Large intestine (tissue), 3 donors: ENCODE results near the gene KIRREL3. TPM values are rescaled to one million over a fixed set of nuclear protein-coding genes. Genes with fewer than 3 reads are reported as not detected.

Experiments used
- DNase-seq, 2 donors: peaks; one replicate each; pipeline versions ENCODE4 v3.0.0 to v3.0.0-alpha.2; 2013
- H3K27ac ChIP-seq: one replicate; pipeline ENCODE4 v1.5.1; 2013; ENCODE audit warnings: low read length
- H3K27me3 ChIP-seq: 2 replicates; pipeline ENCODE4 v1.6.1; 2013; ENCODE audit warnings: low read length; ENCODE audit not compliant: control insufficient read depth, insufficient read depth
- H3K36me3 ChIP-seq: 2 replicates; pipeline ENCODE4 v1.6.1; 2013; ENCODE audit warnings: low read length; ENCODE audit not compliant: control insufficient read depth, insufficient read depth
- H3K4me1 ChIP-seq: one replicate; pipeline ENCODE4 v1.6.1; 2013; ENCODE audit warnings: low read length; ENCODE audit not compliant: control insufficient read depth, insufficient read depth
- H3K4me3 ChIP-seq: one replicate; pipeline ENCODE4 v1.5.1; 2013; ENCODE audit warnings: low read length
- H3K9me3 ChIP-seq: one replicate; pipeline ENCODE4 v1.6.1; 2013; ENCODE audit warnings: mild to moderate bottlenecking, low read depth, low read length, moderate library complexity; ENCODE audit not compliant: control insufficient read depth
- WGBS: methylation state at CpG from one replicate; pipeline ENCODE4 v1.1.5; 2013; ENCODE audit warnings: low lambda C conversion rate; ENCODE audit not compliant: insufficient coverage; 5-methylcytosine and 5-hydroxymethylcytosine counted together
- polyA plus RNA-seq: library from polyadenylated mRNA; unstranded; fragments of 120-200 nt; gene quantifications from one replicate; pipeline ENCODE4 v1.2.1, GENCODE V29; 2013

KIRREL3 gene
- polyA plus RNA-seq, 1 donor = 0.96 TPM

GRCh38 chr11:126436209-126436755 is 564.3 kb downstream of the KIRREL3 start:
- no peaks in the 10 kb centered on the region for H3K4me1 ChIP-seq
- H3K9me3 ChIP-seq = no peaks in the 10 kb centered on the region
- no peak for DNase-seq
- whole genome bisulfite sequencing = no CpG with 5 or more reads among the region's 7 CpGs
- H3K4me3 ChIP-seq = no peak overlapping the region
- H3K27me3 ChIP-seq = peaks cover 18% of the 10 kb centered on the region
- H3K27ac ChIP-seq = no peak overlapping the region
- H3K36me3 ChIP-seq = no peaks in the 10 kb centered on the region

- no CpG with 5 or more reads among the region's 12 CpGs for WGBS
- no peak for DNase-seq
- H3K36me3 ChIP-seq = no peaks in the 10 kb centered on the region
Observed at GRCh38 chr11:126434950-126435335, 565.6 kb downstream of the KIRREL3 start.

GRCh38 chr11:126433989-126434949 is 566.3 kb downstream of the KIRREL3 start:
- no peak overlapping the region for H3K4me3 ChIP-seq
- H3K4me1 ChIP-seq = no peaks in the 10 kb centered on the region
- no peak overlapping the region for H3K27ac ChIP-seq
- H3K36me3 ChIP-seq = no peaks in the 10 kb centered on the region
- WGBS = no CpG with 5 or more reads among the region's 16 CpGs
- H3K9me3 ChIP-seq = no peaks in the 10 kb centered on the region
- DNase-seq = no peak
- H3K27me3 ChIP-seq = peaks cover 2% of the 10 kb centered on the region

More at GRCh38 chr11:126434950-126435335, 565.6 kb downstream of the KIRREL3 start:
- H3K27me3 ChIP-seq = peaks cover 6% of the 10 kb centered on the region
- no peak overlapping the region for H3K4me3 ChIP-seq
- H3K9me3 ChIP-seq = no peaks in the 10 kb centered on the region
- no peaks in the 10 kb centered on the region for H3K4me1 ChIP-seq
- no peak overlapping the region for H3K27ac ChIP-seq

GRCh38 chr11:126433244-126433846 is 567.2 kb downstream of the KIRREL3 start:
- H3K9me3 ChIP-seq = no peaks in the 10 kb centered on the region
- no peak for DNase-seq
- H3K27ac ChIP-seq = no peak overlapping the region
- H3K27me3 ChIP-seq = no peaks in the 10 kb centered on the region
- WGBS = no CpG with 5 or more reads among the region's 11 CpGs
- H3K36me3 ChIP-seq = no peaks in the 10 kb centered on the region
- no peaks in the 10 kb centered on the region for H3K4me1 ChIP-seq
- H3K4me3 ChIP-seq = no peak overlapping the region

GRCh38 chr11:126432525-126432924 is 568.0 kb downstream of the KIRREL3 start:
- no peaks in the 10 kb centered on the region for H3K9me3 ChIP-seq
- no peak for DNase-seq
- H3K36me3 ChIP-seq = no peaks in the 10 kb centered on the region
- H3K27ac ChIP-seq = no peak overlapping the region
- H3K27me3 ChIP-seq = no peaks in the 10 kb centered on the region
- no peaks in the 10 kb centered on the region for H3K4me1 ChIP-seq
- no CpG with 5 or more reads among the region's 6 CpGs for WGBS
- H3K4me3 ChIP-seq = no peak overlapping the region

GRCh38 chr11:126432065-126432461 is 568.5 kb downstream of the KIRREL3 start:
- WGBS = no CpG with 5 or more reads among the region's 3 CpGs
- no peak for DNase-seq
- Histone ChIP-seq H3K4me3 (no peak overlapping the region), H3K27me3 (no peaks in the 10 kb centered on the region), H3K4me1 (no peaks in the 10 kb centered on the region), H3K36me3 (no peaks in the 10 kb centered on the region), H3K9me3 (no peaks in the 10 kb centered on the region), H3K27ac (no peak overlapping the region)

GRCh38 chr11:126431401-126432064 is 569.0 kb downstream of the KIRREL3 start:
- WGBS = no CpG with 5 or more reads among the region's 23 CpGs
- DNase-seq = no peak
- Histone ChIP-seq H3K36me3 (no peaks in the 10 kb centered on the region), H3K9me3 (no peaks in the 10 kb centered on the region), H3K4me1 (no peaks in the 10 kb centered on the region), H3K4me3 (no peak overlapping the region), H3K27ac (no peak overlapping the region), H3K27me3 (no peaks in the 10 kb centered on the region)

GRCh38 chr11:126430581-126431335 is 569.8 kb downstream of the KIRREL3 start:
- no peaks in the 10 kb centered on the region for H3K36me3 ChIP-seq
- no peaks in the 10 kb centered on the region for H3K4me1 ChIP-seq
- H3K9me3 ChIP-seq = no peaks in the 10 kb centered on the region
- H3K27me3 ChIP-seq = no peaks in the 10 kb centered on the region
- no peak for DNase-seq
- no CpG with 5 or more reads among the region's 10 CpGs for WGBS
- no peak overlapping the region for H3K27ac ChIP-seq
- H3K4me3 ChIP-seq = no peak overlapping the region

- no peaks in the 10 kb centered on the region for H3K9me3 ChIP-seq
- H3K4me3 ChIP-seq = no peak overlapping the region
- H3K27ac ChIP-seq = no peak overlapping the region
- peaks cover 17% of the 10 kb centered on the region for H3K27me3 ChIP-seq
- H3K36me3 ChIP-seq = no peaks in the 10 kb centered on the region
- no peak for DNase-seq
- WGBS = no CpG with 5 or more reads among the region's 14 CpGs
- no peaks in the 10 kb centered on the region for H3K4me1 ChIP-seq
Observed at GRCh38 chr11:126426820-126427749, 573.5 kb downstream of the KIRREL3 start.
